ENCODE measurements around the gene LNX2.

LNX2 gene

DNA sequence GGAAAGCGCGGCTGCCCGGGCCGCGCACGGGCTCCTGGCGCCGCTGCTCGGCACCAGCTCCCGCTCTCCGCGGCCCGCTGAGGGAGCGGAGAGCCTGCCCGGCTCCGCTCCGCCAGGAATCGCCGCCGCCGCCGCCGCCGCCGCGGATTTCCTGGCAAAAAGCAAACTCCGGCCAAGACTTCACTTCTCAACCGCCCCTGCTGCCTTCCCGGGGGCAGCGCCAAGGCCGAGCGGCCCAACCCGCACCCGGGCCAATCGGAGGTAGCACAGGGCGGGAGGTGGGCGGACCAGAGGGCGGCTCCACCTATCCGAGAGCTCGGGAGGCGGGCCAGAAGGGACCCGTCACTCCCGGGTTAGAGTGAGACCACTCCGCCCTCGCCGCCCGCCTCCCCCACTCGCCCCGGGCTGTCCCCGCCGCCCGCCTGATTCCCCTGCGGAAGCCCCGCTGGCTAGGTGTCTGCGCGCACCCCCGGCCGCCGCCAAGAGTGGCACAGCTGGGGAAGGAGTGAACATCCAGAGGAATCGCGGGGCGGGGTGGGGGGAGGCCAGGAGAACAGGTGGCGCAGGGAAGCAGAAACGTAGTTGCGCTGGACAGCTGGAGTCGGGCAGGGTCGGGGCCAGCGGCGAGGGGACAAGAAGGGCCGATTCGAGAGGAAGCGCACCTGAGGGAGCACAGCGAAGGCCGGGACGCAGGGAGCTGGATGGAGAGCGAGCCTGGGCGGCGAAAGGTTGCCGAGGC is at the start of gene LNX2:
LNX2 (minus strand) TSS at position 153 of the 739 bp plus-strand sequence. CDS start 38,826 bp downstream, outside the sequence.
- Histone ChIP-seq H3K4me1 (ENCODE audit: insufficient read depth, low read length) (peaks cover 14% of the 10 kb centered on the region; the same call in 1 of the 2 replicates), H3K36me3 (ENCODE audit: insufficient read depth, low read length) (peaks cover 18% of the 10 kb centered on the region), H3K9me3 (ENCODE audit: control insufficient read depth, insufficient read depth, low read length) (no peaks in the 10 kb centered on the region), H3K9ac (ENCODE audit: low read depth, low read length) (peak within 1 kb of the TSS; percentile 87)

DNA sequence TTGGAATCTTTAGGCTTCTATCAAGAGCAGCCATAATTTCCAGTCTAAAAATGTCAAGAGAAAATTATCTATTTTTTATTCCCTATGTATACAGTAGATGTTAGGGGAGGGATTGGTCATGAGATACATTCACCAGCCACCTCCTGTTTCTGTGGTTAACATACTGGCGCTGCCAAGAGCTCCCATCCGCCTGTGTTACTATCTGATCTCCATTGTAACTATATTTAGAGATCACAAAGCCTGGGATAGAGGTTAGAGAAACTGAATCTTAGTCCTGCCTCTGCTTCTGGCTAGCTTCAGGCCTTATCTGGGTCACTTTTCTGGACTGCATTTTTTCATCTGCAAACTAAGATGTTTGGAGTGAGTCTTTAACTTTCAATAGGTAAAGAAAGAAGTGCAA is 47.6 kb upstream of the LNX2 start:
- no peak overlapping the region for H3K9ac ChIP-seq (ENCODE audit: low read depth, low read length)
- H3K36me3 ChIP-seq (ENCODE audit: insufficient read depth, low read length) = no peaks in the 10 kb centered on the region; the same call in 1 of the 2 replicates
- no peaks in the 10 kb centered on the region for H3K4me1 ChIP-seq (ENCODE audit: insufficient read depth, low read length)
- H3K9me3 ChIP-seq (ENCODE audit: control insufficient read depth, insufficient read depth, low read length) = no peaks in the 10 kb centered on the region

DNA sequence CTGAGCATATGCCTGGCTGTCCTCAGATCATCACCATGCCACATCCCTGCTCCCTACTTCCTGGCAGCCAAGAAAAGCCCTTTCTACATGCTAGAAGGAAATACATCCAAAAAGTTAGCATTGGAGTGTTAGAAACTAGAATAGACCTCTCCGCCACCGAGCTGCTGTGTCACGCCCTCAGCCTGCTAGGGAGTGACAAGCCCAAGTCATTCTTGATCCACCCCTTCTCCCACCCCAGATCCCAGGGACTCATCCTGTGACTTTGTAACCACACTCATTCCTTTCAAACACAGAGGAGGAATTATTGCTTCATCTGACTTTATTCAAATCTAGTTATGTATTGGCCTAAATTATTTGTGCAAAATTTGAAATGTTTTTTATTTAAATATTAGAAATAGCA is 46.6 kb upstream of the LNX2 start:
- H3K9ac ChIP-seq (ENCODE audit: low read depth, low read length) = no peak overlapping the region
- no peaks in the 10 kb centered on the region for H3K9me3 ChIP-seq (ENCODE audit: control insufficient read depth, insufficient read depth, low read length)
- no peaks in the 10 kb centered on the region for H3K4me1 ChIP-seq (ENCODE audit: insufficient read depth, low read length)
- no peaks in the 10 kb centered on the region; the same call in 1 of the 2 replicates for H3K36me3 ChIP-seq (ENCODE audit: insufficient read depth, low read length)

DNA sequence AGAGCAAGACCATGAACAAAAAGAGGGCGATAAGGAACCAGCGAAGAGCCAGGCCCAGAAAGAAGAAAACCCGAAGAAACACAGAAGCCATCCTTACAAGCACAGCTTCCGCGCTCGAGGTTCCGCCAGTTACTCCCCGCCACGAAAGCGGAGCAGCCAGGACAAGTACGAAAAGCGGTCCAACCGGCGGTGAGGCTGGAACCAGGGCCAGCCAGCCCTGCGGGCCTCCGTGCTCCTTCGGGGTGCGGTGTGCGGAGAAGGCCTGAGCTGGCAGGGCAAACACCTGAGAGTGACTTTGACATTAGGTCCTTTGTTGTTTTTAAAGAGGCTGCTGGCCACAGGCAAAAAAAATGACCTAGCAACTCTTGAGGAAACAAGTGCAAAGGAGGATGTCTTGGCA is 45.4 kb upstream of the LNX2 start:
- Histone ChIP-seq H3K9me3 (ENCODE audit: control insufficient read depth, insufficient read depth, low read length) (no peaks in the 10 kb centered on the region), H3K9ac (ENCODE audit: low read depth, low read length) (no peak overlapping the region), H3K4me1 (ENCODE audit: insufficient read depth, low read length) (no peaks in the 10 kb centered on the region), H3K36me3 (ENCODE audit: insufficient read depth, low read length) (no peaks in the 10 kb centered on the region; the same call in 1 of the 2 replicates)

DNA sequence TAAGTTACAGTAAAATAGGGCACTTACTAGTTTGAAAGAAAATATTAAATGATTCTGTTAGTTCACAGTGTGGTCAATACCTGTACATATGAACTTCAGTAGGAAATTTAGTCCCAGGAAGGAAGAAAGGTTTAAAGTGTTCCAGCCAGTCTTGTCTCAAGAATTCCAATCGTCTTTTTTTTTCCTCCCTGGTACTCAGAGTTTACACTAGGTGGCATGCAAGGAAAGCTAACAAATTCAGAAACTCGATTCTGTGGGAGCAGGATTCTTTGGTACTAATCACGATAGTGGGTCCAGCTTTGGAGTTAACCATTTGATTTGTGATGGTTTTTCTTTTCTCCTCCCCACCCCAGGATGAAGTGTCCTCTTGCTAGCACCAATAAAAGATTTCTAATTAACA is 45.0 kb upstream of the LNX2 start:
- Histone ChIP-seq H3K36me3 (ENCODE audit: insufficient read depth, low read length) (no peaks in the 10 kb centered on the region; the same call in 1 of the 2 replicates), H3K9me3 (ENCODE audit: control insufficient read depth, insufficient read depth, low read length) (no peaks in the 10 kb centered on the region), H3K4me1 (ENCODE audit: insufficient read depth, low read length) (no peaks in the 10 kb centered on the region), H3K9ac (ENCODE audit: low read depth, low read length) (no peak overlapping the region)

DNA sequence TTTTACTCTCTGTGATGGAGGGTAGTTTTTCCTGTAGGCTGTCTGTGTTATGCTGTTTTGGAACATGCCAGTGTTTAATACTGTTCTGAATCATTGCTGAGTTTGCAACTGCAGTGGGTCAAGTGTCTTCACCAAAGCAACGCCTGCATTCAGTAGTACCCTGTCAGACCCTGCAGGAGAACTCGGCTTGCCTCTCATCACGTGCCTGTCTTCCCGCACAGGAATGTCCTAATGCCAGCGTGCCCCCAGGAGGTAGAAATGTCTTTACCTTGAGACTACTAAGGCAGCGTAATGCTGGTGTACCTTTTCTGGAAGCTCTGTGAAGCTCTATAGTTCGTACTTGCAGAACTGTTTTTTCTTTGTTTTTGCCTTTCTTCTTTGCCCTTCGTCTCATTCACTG is 43.6 kb upstream of the LNX2 start:
- no peaks in the 10 kb centered on the region; the same call in 1 of the 2 replicates for H3K36me3 ChIP-seq (ENCODE audit: insufficient read depth, low read length)
- no peaks in the 10 kb centered on the region for H3K9me3 ChIP-seq (ENCODE audit: control insufficient read depth, insufficient read depth, low read length)
- H3K4me1 ChIP-seq (ENCODE audit: insufficient read depth, low read length) = no peaks in the 10 kb centered on the region
- no peak overlapping the region for H3K9ac ChIP-seq (ENCODE audit: low read depth, low read length)

DNA sequence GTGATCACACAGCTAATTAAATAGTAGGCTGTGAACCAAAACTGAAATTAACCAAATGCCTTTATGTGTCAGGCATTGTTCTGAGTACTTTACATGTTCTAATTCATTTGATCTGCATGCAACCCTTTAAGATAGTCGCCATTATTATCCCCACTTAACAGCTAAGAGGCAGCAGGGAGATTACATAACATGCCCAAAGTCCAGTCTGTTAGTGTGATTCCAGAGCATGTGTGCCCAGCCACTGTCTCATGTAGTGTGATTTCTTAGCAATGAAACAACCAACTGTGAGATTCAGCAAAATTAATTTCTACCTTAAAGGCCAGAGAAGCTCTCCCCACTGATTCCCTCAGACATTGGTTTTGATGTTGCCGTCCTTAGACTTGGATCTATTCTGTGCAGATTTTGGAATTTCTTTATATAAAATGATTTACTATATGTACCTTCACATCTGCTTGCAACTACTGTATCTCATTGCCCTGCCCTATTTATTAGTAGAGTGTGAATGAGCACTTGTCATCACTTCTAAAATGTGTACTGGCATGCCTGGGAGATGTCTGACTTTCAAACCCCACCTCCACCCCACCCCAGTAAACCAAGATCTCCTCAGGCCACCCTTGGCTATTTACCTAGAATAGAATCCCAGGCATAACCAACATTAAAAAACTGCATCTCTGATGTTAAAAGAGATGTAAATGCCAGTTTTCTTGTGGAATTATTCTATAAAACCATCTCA is 42.6 kb upstream of the LNX2 start:
- Histone ChIP-seq H3K4me1 (ENCODE audit: insufficient read depth, low read length) (no peaks in the 10 kb centered on the region), H3K9me3 (ENCODE audit: control insufficient read depth, insufficient read depth, low read length) (no peaks in the 10 kb centered on the region), H3K9ac (ENCODE audit: low read depth, low read length) (no peak overlapping the region), H3K36me3 (ENCODE audit: insufficient read depth, low read length) (no peaks in the 10 kb centered on the region; the same call in 1 of the 2 replicates)

DNA sequence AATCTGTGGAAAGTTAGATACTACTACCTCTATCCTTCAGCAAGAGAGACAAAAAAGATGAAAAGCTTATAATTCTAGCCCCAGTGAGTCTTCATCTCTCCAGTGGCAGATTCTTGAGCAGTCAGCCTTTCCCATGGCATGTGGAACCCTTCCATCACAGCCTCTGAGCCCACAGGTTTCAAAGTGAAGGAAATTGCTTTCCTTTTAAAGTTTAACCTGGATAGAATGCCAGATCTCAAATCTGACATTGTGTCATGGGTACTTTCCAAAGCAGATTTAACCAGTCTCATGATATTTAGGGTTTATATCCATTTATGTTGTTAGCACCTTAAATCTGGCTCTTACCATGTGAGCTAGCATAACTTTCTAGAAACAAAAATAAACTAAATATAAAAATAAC is 40.7 kb upstream of the LNX2 start:
- H3K4me1 ChIP-seq (ENCODE audit: insufficient read depth, low read length) = no peaks in the 10 kb centered on the region
- H3K36me3 ChIP-seq (ENCODE audit: insufficient read depth, low read length) = no peaks in the 10 kb centered on the region
- no peak overlapping the region for H3K9ac ChIP-seq (ENCODE audit: low read depth, low read length)
- no peaks in the 10 kb centered on the region for H3K9me3 ChIP-seq (ENCODE audit: control insufficient read depth, insufficient read depth, low read length)

DNA sequence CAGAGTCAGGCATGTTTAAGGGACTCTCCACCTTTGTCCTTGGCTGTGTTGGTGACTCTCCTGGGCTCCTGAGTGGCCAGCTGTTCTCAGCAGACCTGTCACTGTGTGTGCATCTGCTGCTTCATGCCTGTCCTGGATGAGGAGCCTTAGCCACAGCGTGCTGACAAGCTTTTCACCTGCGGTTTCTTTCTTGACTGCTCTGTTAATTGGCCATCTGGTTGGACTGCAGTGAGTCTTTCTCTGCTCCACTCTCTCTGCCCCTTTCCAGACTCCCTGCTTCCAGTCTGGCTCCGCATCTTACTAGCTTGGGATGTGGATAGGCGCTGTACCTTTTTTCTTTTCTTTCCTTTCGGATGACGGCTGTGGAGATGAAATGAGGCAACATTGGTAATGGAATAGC is 40.2 kb upstream of the LNX2 start:
- no peaks in the 10 kb centered on the region for H3K36me3 ChIP-seq (ENCODE audit: insufficient read depth, low read length)
- no peaks in the 10 kb centered on the region for H3K4me1 ChIP-seq (ENCODE audit: insufficient read depth, low read length)
- no peaks in the 10 kb centered on the region for H3K9me3 ChIP-seq (ENCODE audit: control insufficient read depth, insufficient read depth, low read length)
- no peak overlapping the region for H3K9ac ChIP-seq (ENCODE audit: low read depth, low read length)

DNA sequence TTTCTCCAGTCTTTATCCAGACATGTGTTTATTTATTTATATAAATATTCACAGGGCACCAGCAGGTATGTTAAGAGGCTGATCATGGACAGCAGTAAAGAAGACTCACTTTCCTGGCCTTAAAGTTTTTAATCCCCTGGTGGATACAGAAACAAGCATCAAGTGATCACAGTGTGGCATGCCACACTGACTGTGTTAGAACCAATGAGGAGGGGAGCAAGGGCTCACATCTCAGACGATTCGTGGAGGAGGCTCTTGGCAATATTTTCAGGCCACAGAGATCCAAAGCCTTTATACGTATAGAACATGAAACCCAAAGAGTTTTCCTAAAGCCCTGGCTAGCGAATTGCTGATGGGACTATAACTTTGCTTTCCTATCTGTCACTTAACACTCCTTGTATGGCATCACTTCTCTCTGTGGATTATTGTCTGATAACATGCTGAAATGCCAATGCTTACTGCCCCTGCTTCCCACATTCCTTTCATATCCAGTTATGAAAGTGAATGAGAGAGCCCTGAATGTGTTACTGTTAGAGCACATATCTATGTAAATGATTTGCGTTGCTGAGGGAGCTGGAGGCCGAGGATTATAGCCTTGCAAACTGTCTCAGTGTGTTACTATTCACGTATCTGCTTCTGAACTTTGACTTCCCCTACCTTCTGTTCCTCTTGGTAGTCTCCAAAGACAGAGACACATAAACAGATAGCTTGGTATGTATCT is 39.0 kb upstream of the LNX2 start:
- no peaks in the 10 kb centered on the region for H3K4me1 ChIP-seq (ENCODE audit: insufficient read depth, low read length)
- H3K9me3 ChIP-seq (ENCODE audit: control insufficient read depth, insufficient read depth, low read length) = no peaks in the 10 kb centered on the region
- H3K9ac ChIP-seq (ENCODE audit: low read depth, low read length) = no peak overlapping the region
- no peaks in the 10 kb centered on the region for H3K36me3 ChIP-seq (ENCODE audit: insufficient read depth, low read length)

DNA sequence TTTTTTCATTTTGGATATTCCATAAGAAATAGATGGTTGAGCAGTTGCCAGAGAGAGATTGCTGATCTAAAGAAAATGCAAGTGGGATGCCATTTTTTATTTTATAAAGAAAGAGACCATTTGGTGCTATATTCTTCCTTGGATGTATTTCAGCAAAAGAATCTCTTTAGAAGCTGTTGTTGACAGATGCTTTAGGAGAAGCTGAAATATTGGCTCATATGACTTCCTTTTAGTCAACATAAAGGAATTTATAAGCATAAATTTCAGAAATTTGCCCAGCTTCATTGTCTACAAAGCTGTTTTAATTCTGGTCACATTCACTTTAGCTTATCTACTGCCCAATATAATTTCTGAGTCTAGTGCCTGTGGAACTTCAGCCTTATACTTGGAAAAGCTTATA is 38.2 kb upstream of the LNX2 start:
- Histone ChIP-seq H3K9me3 (ENCODE audit: control insufficient read depth, insufficient read depth, low read length) (no peaks in the 10 kb centered on the region), H3K9ac (ENCODE audit: low read depth, low read length) (no peak overlapping the region), H3K36me3 (ENCODE audit: insufficient read depth, low read length) (no peaks in the 10 kb centered on the region), H3K4me1 (ENCODE audit: insufficient read depth, low read length) (no peaks in the 10 kb centered on the region)

DNA sequence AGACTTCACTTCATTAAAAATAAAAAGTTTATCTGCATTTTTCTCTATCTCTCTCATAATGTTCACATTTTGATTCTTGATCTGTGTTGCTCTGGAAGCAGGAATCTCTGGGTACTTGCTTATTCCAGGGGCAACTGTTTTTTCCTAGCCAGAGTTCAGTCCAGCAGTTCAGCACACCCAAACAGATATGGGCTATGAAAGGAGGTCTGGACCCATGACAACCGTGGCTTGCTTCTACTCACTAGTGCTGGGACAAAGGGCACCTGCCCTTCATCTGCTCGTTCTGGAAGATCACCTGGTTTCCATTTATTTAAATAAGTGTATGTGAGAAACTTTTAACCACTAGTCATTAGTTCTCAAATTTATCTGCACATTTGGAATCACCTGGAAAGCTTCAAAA is 37.4 kb upstream of the LNX2 start:
- Histone ChIP-seq H3K4me1 (ENCODE audit: insufficient read depth, low read length) (no peaks in the 10 kb centered on the region), H3K9ac (ENCODE audit: low read depth, low read length) (no peak overlapping the region), H3K36me3 (ENCODE audit: insufficient read depth, low read length) (no peaks in the 10 kb centered on the region), H3K9me3 (ENCODE audit: control insufficient read depth, insufficient read depth, low read length) (no peaks in the 10 kb centered on the region)

DNA sequence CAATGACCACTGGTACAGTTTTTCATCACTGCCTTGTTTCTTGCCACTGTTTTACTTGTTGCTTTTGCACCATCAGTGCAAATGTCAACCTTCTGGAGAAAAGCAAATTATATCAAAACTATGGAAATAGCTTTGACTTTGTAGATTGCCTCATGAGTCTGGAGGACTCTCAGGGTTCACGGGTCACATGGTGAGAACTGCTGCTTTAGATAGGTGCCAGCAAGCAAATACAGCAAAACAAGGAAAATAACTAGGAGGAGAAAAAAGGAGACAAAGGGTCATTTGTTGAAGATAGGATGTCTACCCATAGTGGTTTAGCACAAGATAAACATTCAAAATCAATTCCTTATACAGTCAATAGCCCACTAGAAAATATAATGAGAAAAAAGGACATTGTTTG is 34.5 kb upstream of the LNX2 start:
- peaks cover 8% of the 10 kb centered on the region for H3K36me3 ChIP-seq (ENCODE audit: insufficient read depth, low read length)
- no peaks in the 10 kb centered on the region for H3K4me1 ChIP-seq (ENCODE audit: insufficient read depth, low read length)
- no peak overlapping the region for H3K9ac ChIP-seq (ENCODE audit: low read depth, low read length)
- H3K9me3 ChIP-seq (ENCODE audit: control insufficient read depth, insufficient read depth, low read length) = peaks cover 12% of the 10 kb centered on the region

DNA sequence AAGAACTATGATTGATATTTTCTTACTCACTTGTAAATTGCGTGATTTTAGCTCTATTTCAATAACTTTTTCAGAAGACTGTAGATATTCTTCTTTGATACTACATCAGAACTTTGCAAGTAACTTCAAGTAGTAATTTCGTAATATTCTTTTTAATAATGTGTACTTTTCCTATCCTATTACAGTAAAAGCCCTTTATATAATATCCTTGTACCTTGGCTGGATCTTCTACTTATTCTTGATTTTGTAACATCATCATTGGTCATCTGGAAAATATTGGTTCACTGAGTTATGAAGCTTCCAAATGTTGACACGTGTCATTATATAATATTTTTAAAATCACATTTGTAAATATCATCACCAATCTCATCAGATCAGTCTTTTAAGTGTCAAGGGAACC is 33.7 kb upstream of the LNX2 start:
- Histone ChIP-seq H3K9me3 (ENCODE audit: control insufficient read depth, insufficient read depth, low read length) (peaks cover 17% of the 10 kb centered on the region), H3K36me3 (ENCODE audit: insufficient read depth, low read length) (peaks cover 11% of the 10 kb centered on the region), H3K4me1 (ENCODE audit: insufficient read depth, low read length) (no peaks in the 10 kb centered on the region), H3K9ac (ENCODE audit: low read depth, low read length) (no peak overlapping the region)
